ENCODE data around the gene DHRSX. TPM values are rescaled to one million over a fixed set of nuclear protein-coding genes. Genes with fewer than 3 reads are reported as not detected.

DHRSX gene
- total and polyA plus RNA-seq, 9 donors: 12.2 to 25.9 (median 20.4) TPM

DNA sequence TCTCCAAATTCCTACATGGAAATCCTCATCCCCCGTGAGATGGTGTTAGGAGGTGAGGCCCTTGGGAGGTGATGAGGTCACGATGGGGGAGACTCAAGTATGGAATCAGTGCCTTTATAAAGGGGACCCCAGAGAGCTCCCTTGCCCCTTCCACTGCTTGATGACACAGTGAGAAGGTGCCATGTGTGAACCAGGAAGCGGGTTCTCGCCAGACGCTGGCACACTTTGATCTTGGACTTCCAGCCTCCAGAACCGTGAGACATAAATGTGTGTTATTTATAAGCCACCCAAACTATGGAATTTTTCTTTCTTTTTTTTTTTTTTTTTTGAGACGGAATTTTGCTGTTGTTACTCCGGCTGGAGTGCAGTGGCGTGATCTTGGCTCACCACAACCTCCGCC is 237.6 kb downstream of the DHRSX start:
- no peaks in the 10 kb centered on the region for H3K4me1 ChIP-seq (ENCODE audit: insufficient read depth)
- H3K9me3 ChIP-seq: no peaks in the 10 kb centered on the region
- 90 to 91% (median 91%) methylated on average over 10 of the region's 10 CpGs for WGBS, 3 donors
- TF ChIP-seq POLR2A (IDR thresholded peaks at IDR 0.05) (no peak), CTCF (IDR thresholded peaks at IDR 0.05) (no peak), EP300 (IDR thresholded peaks at IDR 0.05) (no peak)
- no peaks in the 10 kb centered on the region for H3K27me3 ChIP-seq
- no peak overlapping the region for H3K27ac ChIP-seq
- H3K4me3 ChIP-seq: no peak overlapping the region
- no peaks in the 10 kb centered on the region for H3K36me3 ChIP-seq
- intact Hi-C loops (cut with DNase I): no loop called here
- no peak for DNase-seq

GRCh38 chrX:2262668-2263055 is 238.1 kb downstream of the DHRSX start:
- Histone ChIP-seq H3K4me3 (no peak overlapping the region), H3K27me3 (no peaks in the 10 kb centered on the region), H3K9me3 (no peaks in the 10 kb centered on the region), H3K27ac (no peak overlapping the region), H3K4me1 (ENCODE audit: insufficient read depth) (no peaks in the 10 kb centered on the region), H3K36me3 (no peaks in the 10 kb centered on the region)
- no peak for DNase-seq
- intact Hi-C loops (cut with DNase I): no loop called here
- WGBS, 3 donors: 55 to 58% (median 56%) methylated on average over 13 of the region's 13 CpGs
- TF ChIP-seq EP300 (IDR thresholded peaks at IDR 0.05): no peak
- TF ChIP-seq CTCF (IDR thresholded peaks at IDR 0.05): no peak
- no peak for TF ChIP-seq POLR2A (IDR thresholded peaks at IDR 0.05)

- H3K27me3 ChIP-seq: no peaks in the 10 kb centered on the region
- H3K4me3 ChIP-seq: no peak overlapping the region
- WGBS, 3 donors: 81 to 84% (median 83%) methylated on average over 20 of the region's 20 CpGs
- no peak for TF ChIP-seq POLR2A (IDR thresholded peaks at IDR 0.05)
- TF ChIP-seq EP300 (IDR thresholded peaks at IDR 0.05): no peak
- TF ChIP-seq CTCF (IDR thresholded peaks at IDR 0.05): no peak
- H3K4me1 ChIP-seq (ENCODE audit: insufficient read depth): no peaks in the 10 kb centered on the region
- H3K36me3 ChIP-seq: no peaks in the 10 kb centered on the region
- H3K9me3 ChIP-seq: no peaks in the 10 kb centered on the region
- no peak overlapping the region for H3K27ac ChIP-seq
- intact Hi-C loops (cut with DNase I): no loop called here
- no peak for DNase-seq
These were observed 238.7 kb downstream of the DHRSX start for GRCh38 chrX:2261831-2262667.

DNA sequence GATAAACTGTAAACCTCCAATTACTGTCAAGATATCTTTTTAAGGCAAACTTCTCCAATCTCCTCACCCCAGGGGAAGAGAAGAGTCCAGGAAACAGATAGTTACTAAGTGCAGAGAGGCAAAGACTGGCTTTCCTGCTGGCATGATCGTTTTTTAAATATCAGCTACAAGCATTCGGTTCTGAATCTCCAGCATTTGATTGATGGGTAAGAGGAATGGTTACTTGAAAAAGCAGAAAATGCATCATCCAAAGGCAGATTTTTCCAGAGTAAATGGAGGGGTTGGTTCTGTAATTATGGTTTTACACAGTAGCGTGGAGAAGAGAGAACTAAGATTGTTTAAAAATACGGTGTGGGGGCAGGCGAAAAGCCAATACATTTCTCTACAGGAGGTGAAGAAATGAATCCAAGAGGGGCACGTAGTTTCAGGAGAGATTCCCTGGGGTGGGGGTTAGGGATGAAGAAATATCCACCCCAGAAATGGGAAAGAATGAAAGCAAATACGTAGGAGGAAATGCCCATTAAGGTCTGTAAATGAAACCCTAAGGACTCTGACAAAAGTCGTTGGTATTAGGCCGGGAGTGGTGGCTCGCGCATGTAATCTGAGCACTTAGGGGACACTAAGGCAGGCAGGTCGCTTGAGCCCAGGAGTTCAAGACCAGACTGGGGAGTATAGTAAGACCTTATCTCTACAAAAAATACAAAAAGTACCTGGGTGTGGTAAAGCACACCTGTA is 248.3 kb downstream of the DHRSX start:
- H3K27me3 ChIP-seq: no peaks in the 10 kb centered on the region
- no peak overlapping the region for H3K27ac ChIP-seq
- no peak overlapping the region for H3K4me3 ChIP-seq
- no peaks in the 10 kb centered on the region for H3K36me3 ChIP-seq
- no peak for DNase-seq
- intact Hi-C loops (cut with DNase I): no loop called here
- TF ChIP-seq EP300 (IDR thresholded peaks at IDR 0.05) (no peak), POLR2A (IDR thresholded peaks at IDR 0.05) (no peak), CTCF (IDR thresholded peaks at IDR 0.05) (no peak)
- 92 to 93% (median 93%) methylated on average over 12 of the region's 12 CpGs for WGBS, 3 donors
- H3K9me3 ChIP-seq: no peaks in the 10 kb centered on the region
- no peaks in the 10 kb centered on the region for H3K4me1 ChIP-seq (ENCODE audit: insufficient read depth)
